UCSD-AML1 (cell line): ENCODE results near the gene ACACB.
A peak's percentile ranks its signal among the peaks of the same experiment; 100 is the strongest.

Experiments used
- DNase-seq: peaks from one replicate; lab custom pipeline; 2025; ENCODE audit not compliant: unreplicated experiment; lab: John Stamatoyannopoulos, UW

Gene ACACB

GRCh38 chr12:109115758-109116610 lies at the start of gene ACACB:
Gene ACACB (plus strand): TSS chr12:109116587. CDS start chr12:109139406, 22,819 bp downstream.
- peak; percentile 40 for DNase-seq

GRCh38 chr12:109069307-109070271 lies 46.8 kb upstream of the ACACB start:
- no peak for DNase-seq

GRCh38 chr12:109074866-109075265 lies 41.5 kb upstream of the ACACB start:
- DNase-seq: no peak

GRCh38 chr12:109082751-109083150 lies 33.6 kb upstream of the ACACB start:
- no peak for DNase-seq

DNA sequence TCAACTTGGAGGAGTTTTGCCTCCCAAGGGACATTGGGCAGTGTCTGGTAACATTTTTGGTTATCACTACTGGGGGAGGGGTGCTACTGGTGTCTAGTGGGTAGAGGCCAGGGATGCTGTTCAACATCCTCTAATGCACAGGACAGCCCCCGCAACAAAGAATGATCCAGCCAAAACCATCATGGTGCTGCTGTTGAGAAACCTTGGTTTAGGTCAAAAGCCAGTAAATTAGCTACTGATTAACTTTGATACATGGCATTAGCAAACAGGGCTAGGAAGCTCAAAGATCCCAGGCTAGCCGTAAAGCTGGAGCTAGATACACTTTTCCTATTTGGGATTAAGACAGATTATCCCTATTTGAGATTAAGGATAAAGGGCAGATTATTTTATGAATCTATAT lies 32.0 kb upstream of the ACACB start:
- DNase-seq: no peak

GRCh38 chr12:109085590-109085989 lies 30.8 kb upstream of the ACACB start:
- no peak for DNase-seq

DNA sequence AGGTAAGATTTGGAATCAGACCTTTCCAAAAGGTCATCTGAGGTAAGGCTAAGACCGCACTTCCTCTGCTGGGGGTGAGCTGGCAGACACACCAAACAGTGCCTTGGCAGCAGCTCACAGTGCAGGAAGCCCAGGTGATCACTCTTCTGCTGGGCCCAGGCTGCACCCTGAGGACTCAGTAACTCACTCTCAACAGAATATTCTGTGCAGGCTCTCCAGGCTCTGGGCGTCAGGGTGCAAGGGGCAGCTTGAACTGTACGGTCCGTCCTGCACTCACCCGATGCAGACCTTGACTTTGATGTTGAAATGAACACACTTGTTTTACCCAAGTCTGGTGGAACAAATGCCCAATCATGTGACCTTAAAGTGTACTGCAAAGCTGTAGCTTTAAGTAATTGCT lies 29.1 kb upstream of the ACACB start:
- DNase-seq: no peak

DNA sequence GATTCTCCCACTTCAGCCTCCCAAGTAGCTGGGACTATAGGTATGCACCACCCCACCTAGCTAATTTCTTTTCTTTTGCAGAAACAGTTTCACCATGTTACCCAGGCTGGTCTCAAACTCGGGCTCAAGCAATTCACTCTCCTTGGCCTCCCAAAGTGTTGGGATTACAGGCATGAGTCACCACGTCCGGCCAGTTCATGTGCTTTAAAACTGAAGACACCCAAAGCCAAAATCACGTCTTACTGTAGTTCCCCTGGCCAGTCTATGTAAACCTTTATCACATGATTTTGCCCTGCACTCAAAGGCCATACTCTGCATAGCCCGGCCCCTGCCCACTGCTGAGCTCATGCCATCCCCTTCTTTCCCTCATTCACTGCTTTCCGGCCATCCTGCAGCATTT lies 27.6 kb upstream of the ACACB start:
- no peak for DNase-seq

DNA sequence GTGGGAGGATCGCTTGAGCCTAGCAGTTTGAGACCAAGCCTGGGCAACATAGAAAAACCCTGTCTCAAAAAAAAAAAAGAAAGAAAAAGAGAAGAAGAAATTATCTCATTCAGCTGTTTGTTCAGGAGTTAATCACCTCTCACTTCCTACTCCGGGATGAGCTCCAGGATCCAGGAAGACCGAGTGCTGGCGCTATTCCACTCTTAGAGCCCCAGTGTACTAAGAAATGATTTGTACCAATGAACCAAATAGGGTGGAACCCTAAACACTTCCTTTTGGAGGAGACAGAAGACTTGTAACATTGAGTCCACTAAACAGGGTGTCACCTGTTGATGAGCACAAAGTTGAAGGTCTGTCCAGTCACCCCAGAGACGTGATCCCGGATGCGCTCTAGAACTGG lies 26.7 kb upstream of the ACACB start:
- no peak for DNase-seq

DNA sequence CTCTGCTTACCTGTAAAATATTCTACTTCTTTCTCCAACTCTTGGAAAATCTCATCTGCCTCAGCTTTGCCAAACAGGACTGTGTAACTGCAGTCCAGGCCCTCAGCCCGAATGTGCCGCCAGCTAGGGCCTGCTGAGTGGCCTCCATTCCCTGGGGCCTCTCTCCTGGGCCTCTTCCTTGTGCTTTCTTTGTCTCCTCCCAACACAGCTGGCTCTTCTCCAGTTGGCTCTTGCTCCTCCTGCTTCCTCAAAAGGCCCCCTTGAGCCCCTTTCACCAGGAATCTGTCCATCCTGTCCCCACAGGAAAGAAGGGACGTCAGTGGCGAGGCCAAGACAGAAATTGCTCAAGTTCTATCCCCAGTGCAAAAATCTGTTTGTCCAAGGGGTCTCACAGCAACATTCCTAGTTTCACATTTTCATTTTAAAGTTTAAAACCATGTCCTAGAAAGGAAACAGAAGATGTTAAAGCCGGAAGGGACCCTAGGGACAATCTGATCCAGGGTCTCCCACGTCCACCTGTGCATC lies 23.8 kb upstream of the ACACB start:
- no peak for DNase-seq

GRCh38 chr12:109093022-109093918 lies 23.1 kb upstream of the ACACB start, which contains the start of gene ALKBH2:
Gene ALKBH2 (minus strand): TSS chr12:109093472. CDS start chr12:109092786, 686 bp downstream.
- peak; percentile 92 for DNase-seq

- DNase-seq: no peak
Measured at GRCh38 chr12:109097140-109097434, 19.3 kb upstream of the ACACB start.

DNA sequence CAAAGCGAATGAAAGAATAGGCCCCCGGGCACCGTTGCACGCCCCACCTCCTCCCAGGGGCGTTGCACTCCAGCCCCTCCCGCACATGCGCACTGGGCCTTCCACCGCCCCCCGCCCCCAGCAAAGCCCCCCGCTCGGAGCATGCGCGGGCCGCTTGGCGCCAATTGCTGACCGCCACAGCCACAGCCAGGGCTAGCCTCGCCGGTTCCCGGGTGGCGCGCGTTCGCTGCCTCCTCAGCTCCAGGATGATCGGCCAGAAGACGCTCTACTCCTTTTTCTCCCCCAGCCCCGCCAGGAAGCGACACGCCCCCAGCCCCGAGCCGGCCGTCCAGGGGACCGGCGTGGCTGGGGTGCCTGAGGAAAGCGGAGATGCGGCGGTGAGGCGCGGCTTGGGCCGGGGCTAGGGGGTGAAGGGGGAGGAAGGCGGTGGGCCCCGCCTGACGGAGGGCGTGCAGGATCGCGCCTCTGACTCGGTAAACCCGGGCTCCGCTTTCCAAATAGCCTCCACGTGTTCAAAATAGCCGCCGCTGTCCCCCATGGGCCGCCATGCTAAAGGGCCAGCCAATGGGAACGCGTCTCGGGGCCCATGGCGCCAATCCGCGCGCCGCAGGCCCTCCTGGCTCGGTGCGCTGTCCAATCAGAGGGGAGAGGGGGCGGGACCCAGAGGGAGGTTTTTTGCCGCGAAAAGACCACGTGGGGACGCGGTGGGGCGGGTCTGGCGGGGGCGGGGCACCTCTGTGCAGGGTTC lies 18.8 kb upstream of the ACACB start, which contains the start of gene UNG:
Gene UNG, plus strand, starts transcription at position 163 of the 748 bp plus-strand sequence. Its CDS starts 83 bp downstream, at position 246.
- peak; percentile 95 for DNase-seq

DNA sequence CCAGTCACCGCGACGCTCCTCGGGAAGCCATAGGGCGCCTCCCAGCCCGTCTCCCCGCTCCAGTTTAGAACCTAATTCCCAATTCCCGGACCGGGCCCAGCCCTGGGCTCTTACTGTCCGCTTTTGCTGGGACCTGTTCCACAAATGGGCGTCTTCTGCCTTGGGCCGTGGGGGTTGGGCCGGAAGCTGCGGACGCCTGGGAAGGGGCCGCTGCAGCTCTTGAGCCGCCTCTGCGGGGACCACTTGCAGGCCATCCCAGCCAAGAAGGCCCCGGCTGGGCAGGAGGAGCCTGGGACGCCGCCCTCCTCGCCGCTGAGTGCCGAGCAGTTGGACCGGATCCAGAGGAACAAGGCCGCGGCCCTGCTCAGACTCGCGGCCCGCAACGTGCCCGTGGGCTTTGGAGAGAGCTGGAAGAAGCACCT lies 18.2 kb upstream of the ACACB start:
- no peak for DNase-seq

DNA sequence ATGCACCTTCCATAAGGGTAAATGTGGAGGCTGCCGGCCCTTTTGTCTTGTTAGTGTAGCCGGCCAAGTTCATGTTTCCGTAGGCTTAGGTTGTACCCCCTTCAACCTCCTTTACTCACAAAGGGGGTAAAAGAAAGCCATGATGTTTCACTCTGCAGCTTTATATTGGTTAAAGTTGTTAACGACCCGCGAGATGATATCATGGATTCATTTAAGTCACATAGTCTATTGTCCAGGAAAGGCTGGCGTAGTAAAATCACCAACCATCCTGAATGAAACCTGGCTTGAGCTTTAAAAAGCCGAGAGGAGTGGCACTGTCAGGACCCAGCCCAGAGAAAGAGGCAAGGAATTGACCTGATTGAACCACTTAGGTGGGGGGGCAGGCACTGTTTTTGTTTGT lies 17.7 kb upstream of the ACACB start:
- DNase-seq: no peak

DNA sequence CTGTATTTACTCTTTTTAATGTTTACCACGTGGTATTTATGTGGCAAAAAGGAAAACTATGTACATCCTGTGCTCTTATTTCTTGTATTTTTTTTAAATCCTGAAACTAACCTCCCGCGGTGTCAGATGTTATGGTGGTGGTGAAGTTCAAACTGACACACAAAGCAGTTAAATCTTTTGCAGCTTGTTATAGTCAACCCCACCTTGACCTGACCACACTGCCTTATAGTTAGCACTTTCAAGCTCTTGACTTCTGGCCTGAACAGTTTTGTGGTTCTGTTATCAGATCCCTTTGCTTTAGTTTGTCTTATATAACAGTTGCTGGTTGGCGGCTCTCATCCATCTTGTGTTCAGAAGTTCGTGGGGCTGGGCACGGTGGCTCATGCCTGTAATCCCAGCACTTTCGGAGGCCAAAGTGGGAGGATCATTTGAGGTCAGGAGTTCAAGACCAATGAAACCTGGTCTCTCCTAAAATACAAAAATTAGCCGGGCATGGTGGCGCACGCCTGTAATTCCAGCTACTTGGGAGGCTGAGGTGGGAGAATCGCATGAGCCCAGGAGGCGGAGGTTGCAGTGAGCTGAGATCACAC lies 16.9 kb upstream of the ACACB start:
- no peak for DNase-seq

DNA sequence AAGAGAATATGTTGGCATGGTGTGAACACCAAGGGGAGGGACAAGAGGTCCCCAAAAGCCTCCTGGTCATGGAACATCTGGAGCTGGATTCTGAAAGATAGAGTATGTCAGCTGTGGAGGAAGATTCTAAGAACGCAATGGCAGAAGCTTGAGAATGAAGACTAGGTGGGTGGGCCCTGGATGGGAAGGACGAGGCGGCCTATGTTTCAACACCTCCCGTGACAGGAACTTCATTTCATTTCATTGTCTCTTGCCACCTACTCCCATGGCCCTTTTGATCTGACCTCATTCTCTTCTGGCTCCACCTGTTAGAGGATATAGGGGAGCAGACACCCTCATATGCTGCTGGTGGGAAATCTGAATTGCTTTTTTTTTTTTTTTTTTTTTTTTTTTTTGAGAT lies 15.6 kb upstream of the ACACB start:
- no peak for DNase-seq

DNA sequence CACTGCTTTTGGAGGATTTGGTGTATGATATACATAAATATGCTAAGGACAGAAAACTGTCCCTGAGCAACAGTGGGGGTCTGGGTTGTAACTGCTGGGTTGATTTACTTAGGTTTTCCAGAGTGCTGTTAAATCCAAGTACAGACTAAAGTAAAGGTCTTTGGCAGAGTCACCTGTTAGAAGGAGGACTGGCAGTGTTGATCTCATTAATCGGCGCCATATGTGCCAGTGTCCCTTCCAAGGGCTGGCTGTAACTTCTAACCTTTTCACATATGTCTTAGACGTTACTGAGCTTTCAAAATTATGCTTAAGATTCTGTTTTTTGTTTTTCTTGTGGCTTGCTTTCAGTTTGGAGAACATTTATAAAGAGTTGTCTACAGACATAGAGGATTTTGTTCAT lies 13.9 kb upstream of the ACACB start:
- DNase-seq: no peak

- no peak for DNase-seq
Measured at GRCh38 chr12:109105176-109105575, 11.2 kb upstream of the ACACB start.
